HCT116 (cell line): Measurements from ENCODE around the gene HPDL. TPM values are rescaled to one million over a fixed set of nuclear protein-coding genes. Genes with fewer than 3 reads are reported as not detected.

ENCODE experiments used
- ATAC-seq: fragments of 200-7000 bp; cut with Tn5 transposase; 2 replicates; pipeline ENCODE4 v1.9.1; 2020; ENCODE audit warnings: mild to moderate bottlenecking, moderate library complexity
- BruUV-seq: library from RNA; stranded (reverse); fragments of 400-500 nt; replicated peaks from 2 replicates; lab custom pipeline; 2021; lab: Mats Ljungman, UMichigan
- CTCF ChIA-PET: fragments of 300-600 bp; sonication (Branson Sonifier 250); formaldehyde crosslinking; loops from one replicate; lab custom pipeline; 2021; ENCODE audit warnings: antibody characterized with exemption; lab: Charles Lee
- POLR2A ChIA-PET: fragments of 300-600, 350-600 bp; sonication (Branson Sonifier 250); formaldehyde crosslinking; loops from one replicate; lab custom pipeline; 2021; ENCODE audit warnings: antibody characterized with exemption; lab: Charles Lee
- RAD21 ChIA-PET, 2 experiments: fragments of 300-600 bp; sonication (Branson Sonifier 250); formaldehyde crosslinking; loops; one replicate each; lab custom pipeline; 2023; ENCODE audit warnings: low total read pairs in 2 of 2; ENCODE audit not compliant: uncharacterized antibody in 2 of 2, unreplicated experiment in 2 of 2, low non-redundant PET in 1 of 2; lab: Charles Lee
- DNase-seq: peaks from one replicate; pipeline ENCODE4 v3.0.0-alpha.2; 2010; ENCODE audit warnings: low read depth, low spot score
- H2AFZ ChIP-seq: fragments of 200-600 bp; shearing (Covaris generic), sonication (generic); 2 replicates; pipeline ENCODE4 v1.6.1; 2017; ENCODE audit warnings: low read depth, mixed run types, mixed read lengths, antibody characterized with exemption, low read length; ENCODE audit not compliant: poor library complexity, severe bottlenecking
- H3K27ac ChIP-seq: 2 replicates; pipeline ENCODE4 v1.5.1; 2012; ENCODE audit warnings: low read depth, low read length
- H3K27me3 ChIP-seq: fragments of 200-600 bp; sonication (generic); 2 replicates; pipeline ENCODE4 v1.6.1; 2016; ENCODE audit warnings: mixed run types, low read length, mixed read lengths; ENCODE audit not compliant: insufficient read depth
- H3K36me3 ChIP-seq, 2 experiments: fragments of 200-500 bp in 1 of 2; fragments of 200-600 bp in 1 of 2; sonication (Bioruptor generic) in 1 of 2; sonication (generic) in 1 of 2; 2 replicates each; pipeline versions ENCODE4 v1.5.1 to v1.6.1; 2014 to 2016; ENCODE audit warnings: low read length in 2 of 2, inconsistent platforms in 1 of 2, mixed read lengths in 1 of 2, mixed run types in 1 of 2; ENCODE audit not compliant: insufficient read depth in 2 of 2, control insufficient read depth in 1 of 2
- H3K4me1 ChIP-seq, 2 experiments: fragments of 200-600 bp in 1 of 2; sonication (generic) in 1 of 2; 2 replicates each; pipeline versions ENCODE4 v1.5.1 to v1.6.1; 2012 to 2017; ENCODE audit warnings: low read length in 2 of 2, inconsistent platforms in 1 of 2, mild to moderate bottlenecking in 1 of 2, mixed read lengths in 1 of 2, mixed run types in 1 of 2, moderate library complexity in 1 of 2; ENCODE audit not compliant: insufficient read depth in 2 of 2, control insufficient read depth in 1 of 2
- H3K4me2 ChIP-seq: fragments of 200-600 bp; sonication (generic); 2 replicates; pipeline ENCODE4 v1.6.1; 2017; ENCODE audit warnings: mixed run types, low read length, mixed read lengths
- H3K4me3 ChIP-seq, 2 experiments: fragments of 200-600 bp in 1 of 2; sonication (generic) in 1 of 2; replicated peaks in 1 of 2; 2 replicates each; pipeline ENCODE4 v1.5.1; 2011 to 2016; ENCODE audit warnings: low read length in 2 of 2, control low read depth in 1 of 2, low read depth in 1 of 2, mild to moderate bottlenecking in 1 of 2, mixed read lengths in 1 of 2, mixed run types in 1 of 2
- H3K79me2 ChIP-seq: fragments of 200-600 bp; sonication (generic); 2 replicates; pipeline ENCODE4 v1.6.1; 2017; ENCODE audit warnings: mild to moderate bottlenecking, mixed run types, low read length, moderate library complexity, mixed read lengths; ENCODE audit not compliant: insufficient read depth
- H3K9ac ChIP-seq: fragments of 200-600 bp; sonication (generic); 2 replicates; pipeline ENCODE4 v1.6.1; 2016; ENCODE audit warnings: low read length, mixed read lengths
- H3K9me2 ChIP-seq: fragments of 200-600 bp; sonication (generic), shearing (Covaris generic); 2 replicates; pipeline ENCODE4 v1.6.1; 2017; ENCODE audit warnings: mixed run types, mild to moderate bottlenecking, moderate library complexity; ENCODE audit not compliant: insufficient read depth
- H3K9me3 ChIP-seq, 2 experiments: fragments of 200-500 bp in 1 of 2; fragments of 200-600 bp in 1 of 2; sonication (Bioruptor generic) in 1 of 2; sonication (generic) in 1 of 2; 2 replicates each; pipeline ENCODE4 v1.6.1; 2014 to 2017; ENCODE audit warnings: low read length in 2 of 2, mixed read lengths in 2 of 2, inconsistent platforms in 1 of 2, low read depth in 1 of 2, mild to moderate bottlenecking in 1 of 2, mixed run types in 1 of 2, moderate library complexity in 1 of 2; ENCODE audit not compliant: control insufficient read depth in 1 of 2, insufficient read depth in 1 of 2
- H4K20me1 ChIP-seq: fragments of 200-600 bp; sonication (generic), shearing (Covaris generic); 2 replicates; pipeline ENCODE4 v1.6.1; 2017; ENCODE audit warnings: mixed run types, mild to moderate bottlenecking, moderate library complexity; ENCODE audit not compliant: insufficient read depth
- ATF3 ChIP-seq: IDR thresholded peaks from 2 replicates; pipeline ENCODE4 v1.6.1; 2012
- CBX3 ChIP-seq: IDR thresholded peaks from 2 replicates; pipeline ENCODE4 v1.6.1; 2012; ENCODE audit warnings: low read depth
- CEBPB ChIP-seq: IDR thresholded peaks from 2 replicates; pipeline ENCODE4 v1.6.1; 2012; ENCODE audit warnings: low read depth
- CTCF ChIP-seq, 3 experiments: fragments of 200-600 bp in 1 of 3; sonication (generic) in 1 of 3; IDR thresholded peaks in 2 of 3; conservative IDR thresholded peaks in 1 of 3; 2 replicates each; pipeline ENCODE4 v1.5.1; 2012 to 2017; ENCODE audit warnings: low read depth in 2 of 3, low read length in 2 of 3, antibody characterized with exemption in 1 of 3, borderline replicate concordance in 1 of 3, control low read depth in 1 of 3, mild to moderate bottlenecking in 1 of 3, mixed read lengths in 1 of 3, mixed run types in 1 of 3, moderate library complexity in 1 of 3; ENCODE audit not compliant: insufficient read depth in 1 of 3
- ELF1 ChIP-seq: IDR thresholded peaks from 2 replicates; pipeline ENCODE4 v1.6.1; 2012; ENCODE audit warnings: low read depth, borderline replicate concordance
- EZH2phosphoT487 ChIP-seq: fragments of 200-600 bp; IDR thresholded peaks from 2 replicates; pipeline ENCODE4 v1.6.1; 2018; ENCODE audit warnings: antibody characterized with exemption, borderline replicate concordance
- FOSL1 ChIP-seq: IDR thresholded peaks from 2 replicates; pipeline ENCODE4 v1.6.1; 2012; ENCODE audit warnings: low read depth
- JUND ChIP-seq: IDR thresholded peaks from 2 replicates; pipeline ENCODE4 v1.6.1; 2012
- MAX ChIP-seq: IDR thresholded peaks from 2 replicates; pipeline ENCODE4 v1.6.1; 2012
- POLR2A ChIP-seq: IDR thresholded peaks from 2 replicates; pipeline ENCODE4 v1.7.0; 2011; ENCODE audit warnings: borderline replicate concordance; ENCODE audit not compliant: insufficient read depth, insufficient read length; ENCODE audit errors: extremely low read depth
- RAD21 ChIP-seq: IDR thresholded peaks from 2 replicates; pipeline ENCODE4 v1.6.1; 2012; ENCODE audit warnings: low read depth, mild to moderate bottlenecking
- REST ChIP-seq: IDR thresholded peaks from 2 replicates; pipeline ENCODE4 v1.6.1; 2012; ENCODE audit warnings: low read depth
- SIN3A ChIP-seq: IDR thresholded peaks from 2 replicates; pipeline ENCODE4 v1.6.1; 2012; ENCODE audit warnings: low read depth
- SP1 ChIP-seq: IDR thresholded peaks from 2 replicates; pipeline ENCODE4 v1.6.1; 2012; ENCODE audit warnings: low read depth
- YY1 ChIP-seq: IDR thresholded peaks from 2 replicates; pipeline ENCODE4 v1.6.1; 2011; ENCODE audit warnings: low read length, low read depth, moderate library complexity, mild to moderate bottlenecking; ENCODE audit not compliant: insufficient replicate concordance; ENCODE audit errors: extremely low read depth
- ZFX ChIP-seq: fragments of 450-650 bp; IDR thresholded peaks from 2 replicates; pipeline ENCODE4 v1.6.1; 2017
- ZNF274 ChIP-seq: fragments of 200-500 bp; sonication (Bioruptor generic); IDR thresholded peaks from 2 replicates; pipeline ENCODE4 v1.6.1; 2014; ENCODE audit warnings: mild to moderate bottlenecking, low read depth, low read length, inconsistent platforms
- intact Hi-C: fragments of 100-400 bp; cut with micrococcal nuclease; formaldehyde crosslinking; loops from 2 replicates; pipeline ENCODE4 v1.10.0; 2022
- total RNA-seq: library from RNA; stranded (reverse); gene quantifications from one replicate; pipeline ENCODE4 v1.2.1, GENCODE V29; 2021; ENCODE audit not compliant: unreplicated experiment

The HPDL gene
- total RNA-seq, 1 experiment from 2014 or later: not detected

- Histone ChIP-seq H3K9ac (no peak overlapping the region), H3K36me3 (no peaks in the 10 kb centered on the region), H4K20me1 (no peaks in the 10 kb centered on the region), H3K27ac (no peak overlapping the region), H3K9me2 (no peaks in the 10 kb centered on the region), H3K4me1 (peaks cover 25 to 45% of the 10 kb centered on the region in 2 experiments), H3K79me2 (no peaks in the 10 kb centered on the region), H3K9me3 (no peaks in the 10 kb centered on the region), H3K4me3 (no peak overlapping the region), H3K27me3 (no peaks in the 10 kb centered on the region), H3K4me2 (no peak overlapping the region), H2AFZ (no peak overlapping the region)
- TF ChIP-seq ZFX: no peak
- no peak for TF ChIP-seq CBX3
- no peak for TF ChIP-seq MAX
- no peak for TF ChIP-seq POLR2A
- no peak for TF ChIP-seq SP1
- TF ChIP-seq JUND: no peak
- TF ChIP-seq ZNF274: no peak
- TF ChIP-seq YY1: no peak
- no peak for TF ChIP-seq RAD21
- no peak for TF ChIP-seq SIN3A
- no peak for TF ChIP-seq CEBPB
- no peak for TF ChIP-seq ATF3
- TF ChIP-seq REST: no peak
- no peak for TF ChIP-seq EZH2phosphoT487
- no peak for TF ChIP-seq ELF1
- TF ChIP-seq FOSL1: no peak
- TF ChIP-seq CTCF (IDR thresholded peaks at IDR 0.05 in 2 of 3, conservative IDR thresholded peaks at IDR 0.05 in 1 of 3; ENCODE audit: borderline replicate concordance in 1 of 3, insufficient read depth in 1 of 3, low read depth in 2 of 3, low read length in 2 of 3): no peak
- ChIA-PET CTCF (no interaction called here), POLR2A (no interaction called here), RAD21 (no interaction called here)
- ATAC-seq: no peak
- BruUV-seq: no TSS peak
- intact Hi-C loops: no loop called here
- no peak for DNase-seq
Observed at GRCh38 chr1:45351508-45351907, 24.8 kb downstream of the HPDL start.
